Mammary epithelial cell (primary cell): ENCODE results near the gene ADTRP.

ENCODE experiments used
- CTCF ChIP-seq, 2 donors: IDR thresholded peaks in 1 of 2; conservative IDR thresholded peaks in 1 of 2; 2 replicates each; pipeline ENCODE4 v1.5.1; 2011 to 2012; ENCODE audit warnings: inconsistent platforms in 2 of 2, low read length in 2 of 2, mild to moderate bottlenecking in 2 of 2, control low read depth in 1 of 2, low read depth in 1 of 2; ENCODE audit not compliant: insufficient read depth in 1 of 2; ENCODE audit errors: extremely low read depth in 1 of 2
- EZH2 ChIP-seq: IDR thresholded peaks from 2 replicates; pipeline ENCODE4 v1.6.1; 2012; ENCODE audit warnings: low read length, inconsistent platforms, borderline replicate concordance

GRCh38 chr6:11762794-11763459 is 15.7 kb downstream of the ADTRP start:
- TF ChIP-seq CTCF (conservative IDR thresholded peaks at IDR 0.05 in 1 of 2, IDR thresholded peaks at IDR 0.05 in 1 of 2; ENCODE audit: extremely low read depth in 1 of 2, insufficient read depth in 1 of 2, low read depth in 1 of 2, low read length in 2 of 2): no peak
- TF ChIP-seq EZH2: no peak
